ENCODE measurements around the gene SLC25A45.

DNA sequence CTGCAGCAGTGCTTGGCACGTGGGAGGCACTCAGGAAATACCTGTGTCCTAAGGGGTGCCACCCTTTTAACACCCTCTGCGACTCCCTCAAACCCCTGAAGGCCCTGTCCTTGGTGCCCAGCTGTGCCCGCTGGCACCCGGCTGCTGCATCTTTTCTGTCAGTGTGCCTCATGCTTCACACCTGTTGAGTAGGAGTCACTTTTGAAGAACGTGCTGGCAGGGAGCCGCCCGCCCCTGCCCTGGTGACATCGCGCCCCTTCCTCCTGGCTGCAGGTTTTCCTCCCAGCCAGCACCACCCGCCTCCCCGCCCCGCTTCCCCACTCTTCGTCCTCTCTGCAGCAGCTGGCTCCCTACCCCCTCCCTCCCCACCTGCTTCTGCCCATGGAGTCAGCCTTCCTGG is 21.8 kb upstream of the SLC25A45 start:
- TF ChIP-seq, protein P1, sequence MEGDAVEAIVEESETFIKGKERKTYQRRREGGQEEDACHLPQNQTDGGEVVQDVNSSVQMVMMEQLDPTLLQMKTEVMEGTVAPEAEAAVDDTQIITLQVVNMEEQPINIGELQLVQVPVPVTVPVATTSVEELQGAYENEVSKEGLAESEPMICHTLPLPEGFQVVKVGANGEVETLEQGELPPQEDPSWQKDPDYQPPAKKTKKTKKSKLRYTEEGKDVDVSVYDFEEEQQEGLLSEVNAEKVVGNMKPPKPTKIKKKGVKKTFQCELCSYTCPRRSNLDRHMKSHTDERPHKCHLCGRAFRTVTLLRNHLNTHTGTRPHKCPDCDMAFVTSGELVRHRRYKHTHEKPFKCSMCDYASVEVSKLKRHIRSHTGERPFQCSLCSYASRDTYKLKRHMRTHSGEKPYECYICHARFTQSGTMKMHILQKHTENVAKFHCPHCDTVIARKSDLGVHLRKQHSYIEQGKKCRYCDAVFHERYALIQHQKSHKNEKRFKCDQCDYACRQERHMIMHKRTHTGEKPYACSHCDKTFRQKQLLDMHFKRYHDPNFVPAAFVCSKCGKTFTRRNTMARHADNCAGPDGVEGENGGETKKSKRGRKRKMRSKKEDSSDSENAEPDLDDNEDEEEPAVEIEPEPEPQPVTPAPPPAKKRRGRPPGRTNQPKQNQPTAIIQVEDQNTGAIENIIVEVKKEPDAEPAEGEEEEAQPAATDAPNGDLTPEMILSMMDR (IDR thresholded peaks at IDR 0.05; ENCODE audit: low read length) = no peak
- TF ChIP-seq EZH2phosphoT487 (IDR thresholded peaks at IDR 0.05; ENCODE audit: low read length) = no peak

Data from MM.1S (cell line).